ENCODE results near the gene SPOCK2.

The SPOCK2 gene

GRCh38 chr10:72069751-72070526 lies 18.4 kb downstream of the SPOCK2 start:
- no peak for DNase-seq

- no peak for DNase-seq
Observed at GRCh38 chr10:72068901-72069446, 19.4 kb downstream of the SPOCK2 start.

- no peak for DNase-seq
Observed at GRCh38 chr10:72068126-72068765, 20.1 kb downstream of the SPOCK2 start.

DNA sequence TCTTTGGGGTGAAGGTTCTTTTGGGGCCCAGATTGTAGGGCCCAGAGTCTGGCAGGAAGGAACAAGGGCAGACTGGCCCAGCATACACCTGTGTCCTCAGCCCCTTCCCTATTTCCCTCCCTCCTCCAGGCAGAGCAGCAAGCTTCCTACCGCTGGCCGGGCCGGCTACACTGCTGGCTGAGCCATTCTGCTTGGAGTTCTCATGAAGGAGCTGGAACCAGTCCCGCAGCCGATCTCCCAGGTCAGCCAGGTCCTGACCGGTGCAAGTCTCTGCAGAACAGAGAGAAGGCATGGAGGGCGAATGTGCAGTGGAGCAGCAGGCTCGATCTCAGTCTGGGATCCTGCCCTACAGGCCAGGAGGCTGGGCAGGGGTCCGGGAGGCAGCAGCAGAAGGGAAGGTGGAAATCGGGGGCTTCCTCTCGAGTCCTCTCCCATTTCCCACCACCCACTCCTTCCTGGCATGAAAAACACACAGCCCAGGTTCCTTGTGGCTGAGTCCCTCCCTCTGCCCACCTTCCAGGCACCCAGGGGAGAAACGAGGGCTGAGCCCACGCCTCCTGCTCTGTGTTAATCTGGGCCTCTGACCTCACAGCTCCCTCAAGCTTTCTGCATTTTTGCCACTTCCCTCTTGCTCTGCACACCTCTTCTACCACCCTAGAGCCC lies 20.8 kb downstream of the SPOCK2 start:
- no peak for DNase-seq

- DNase-seq: no peak
Observed at GRCh38 chr10:72066318-72067284, 21.8 kb downstream of the SPOCK2 start.

- DNase-seq: no peak
Observed at GRCh38 chr10:72065439-72066025, 22.8 kb downstream of the SPOCK2 start.

- DNase-seq: no peak
Observed at GRCh38 chr10:72063703-72064391, 24.5 kb downstream of the SPOCK2 start.

GRCh38 chr10:72062832-72063702 lies 25.3 kb downstream of the SPOCK2 start:
- DNase-seq: no peak

- no peak for DNase-seq
Observed at GRCh38 chr10:72062382-72062781, 26.0 kb downstream of the SPOCK2 start.

- no peak for DNase-seq
Observed at GRCh38 chr10:72061930-72062329, 26.4 kb downstream of the SPOCK2 start.

DNA sequence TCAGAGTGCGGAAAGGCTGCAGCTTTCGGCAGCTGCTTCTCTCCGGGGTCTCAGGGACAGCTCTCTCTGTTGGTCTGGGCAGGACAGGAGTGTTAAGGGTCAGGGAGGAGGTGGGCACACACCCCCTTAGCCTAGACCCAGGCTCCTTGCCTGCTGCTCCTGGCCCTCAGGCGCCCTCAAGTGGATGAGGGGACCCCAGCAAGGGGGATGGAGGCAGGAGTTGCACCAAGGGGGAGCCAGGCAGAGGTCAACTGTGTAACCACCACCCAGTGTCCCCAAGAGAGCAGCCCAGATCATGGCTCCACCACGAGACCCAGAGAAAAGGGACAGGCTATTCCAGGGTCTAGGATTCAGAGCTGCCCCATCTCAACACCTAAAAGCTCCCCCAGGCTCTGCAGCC lies 26.9 kb downstream of the SPOCK2 start:
- no peak for DNase-seq

- no peak for DNase-seq
Observed at GRCh38 chr10:72059843-72060822, 28.2 kb downstream of the SPOCK2 start.

DNA sequence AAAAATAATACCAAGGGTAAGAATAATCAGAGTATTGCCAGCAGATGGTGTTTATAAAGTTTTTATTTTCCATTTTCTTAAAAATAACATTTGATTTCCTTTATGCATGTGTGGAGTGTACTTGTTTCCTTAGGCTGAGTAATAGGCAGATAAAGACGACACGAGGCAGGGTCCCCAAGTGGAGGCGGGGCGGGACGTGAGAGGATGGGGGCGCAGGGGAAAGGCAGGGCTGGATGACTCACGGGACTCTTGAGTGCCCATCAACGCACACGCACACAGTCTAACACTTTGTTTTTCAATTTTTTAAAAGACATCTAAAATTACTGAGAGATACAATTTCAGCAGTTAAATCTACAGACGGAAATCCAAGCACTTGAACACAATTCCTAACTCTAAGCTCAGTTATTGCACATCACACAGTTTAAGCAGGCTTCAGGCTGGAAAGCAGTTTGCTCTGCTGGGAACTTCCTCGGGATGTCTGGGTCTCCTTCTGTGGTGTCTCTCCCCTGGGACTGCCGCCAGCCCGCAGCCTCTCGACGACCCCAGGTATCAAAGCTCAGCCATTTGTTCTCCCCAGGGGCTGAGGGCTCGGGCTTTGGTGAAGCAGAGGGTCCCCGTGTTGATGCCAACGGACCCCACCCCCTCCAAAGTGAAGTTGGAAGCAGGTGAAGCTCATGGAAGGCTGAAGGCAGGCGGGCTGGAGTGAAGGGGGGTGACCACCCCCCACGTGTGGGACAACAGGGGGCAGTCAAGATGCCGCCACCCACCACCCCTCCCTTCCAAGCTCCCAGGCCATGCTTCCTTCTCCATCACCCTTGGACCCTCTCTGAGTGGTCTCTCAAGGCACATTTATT lies 29.1 kb downstream of the SPOCK2 start:
- DNase-seq: no peak

DNA sequence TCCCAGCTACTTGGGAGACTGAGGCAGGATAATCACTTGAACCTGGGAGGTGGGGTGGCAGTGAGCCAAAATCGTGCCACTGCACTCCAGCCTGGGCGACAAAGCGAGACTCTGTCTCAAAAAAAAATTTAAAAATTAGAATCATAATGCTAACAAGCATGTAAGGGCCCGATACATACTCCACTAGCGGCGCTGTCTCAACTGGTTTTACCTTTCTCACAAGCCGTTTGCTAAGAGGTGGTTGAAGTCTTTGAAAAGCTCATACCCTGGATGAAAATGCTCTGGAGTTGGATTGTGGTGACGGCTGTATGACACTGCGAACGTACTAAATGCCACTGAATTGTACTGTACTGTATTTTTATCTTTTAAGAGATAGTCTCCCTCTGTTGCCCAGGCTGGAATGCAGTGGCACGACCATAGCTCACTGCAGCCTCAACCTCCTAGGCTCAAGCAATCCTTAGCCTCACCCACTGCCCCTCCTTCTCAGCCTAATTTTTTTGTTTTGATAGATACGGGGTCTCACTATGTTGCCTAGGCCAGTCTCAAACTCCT lies 29.9 kb downstream of the SPOCK2 start:
- DNase-seq: no peak

DNA sequence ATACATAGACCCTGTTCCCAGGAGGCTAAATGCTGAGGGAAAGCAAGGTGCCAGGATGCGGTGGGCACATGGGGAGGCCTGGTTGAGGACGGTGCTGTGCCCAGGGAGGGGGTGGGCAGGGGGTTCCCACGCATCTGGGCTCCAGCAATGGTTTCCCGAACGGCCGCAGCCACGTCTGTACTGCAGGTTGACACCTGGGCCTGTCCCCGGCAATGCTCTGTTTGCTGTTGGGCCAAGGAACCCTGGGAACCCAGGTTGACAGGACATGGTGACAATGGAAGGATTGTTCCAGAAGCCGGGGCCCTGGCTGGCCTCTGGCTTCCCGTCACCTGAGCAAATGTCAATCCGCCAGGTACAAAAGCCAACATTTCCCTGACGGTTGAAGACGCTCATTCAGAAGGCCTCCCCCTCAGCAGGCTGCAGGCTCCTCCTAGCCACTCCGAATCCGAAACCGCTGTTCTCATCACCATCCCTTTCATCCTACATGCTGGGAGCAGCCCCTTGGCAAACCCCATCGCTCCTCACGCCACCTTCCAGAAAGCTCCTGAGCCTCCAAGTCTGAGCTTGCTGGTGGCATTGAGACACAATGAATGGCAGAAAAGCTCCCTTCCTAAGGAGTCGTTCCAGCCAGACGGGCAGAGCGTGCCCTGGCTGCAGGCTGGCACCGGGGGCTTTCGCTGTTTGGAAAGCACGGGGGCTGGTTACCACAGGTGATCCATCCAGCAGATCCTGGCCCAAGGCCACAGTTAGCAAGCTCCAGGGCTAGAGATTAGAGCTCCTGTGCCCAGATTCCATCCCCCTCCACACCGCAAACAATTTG lies 31.2 kb downstream of the SPOCK2 start:
- no peak for DNase-seq

DNA sequence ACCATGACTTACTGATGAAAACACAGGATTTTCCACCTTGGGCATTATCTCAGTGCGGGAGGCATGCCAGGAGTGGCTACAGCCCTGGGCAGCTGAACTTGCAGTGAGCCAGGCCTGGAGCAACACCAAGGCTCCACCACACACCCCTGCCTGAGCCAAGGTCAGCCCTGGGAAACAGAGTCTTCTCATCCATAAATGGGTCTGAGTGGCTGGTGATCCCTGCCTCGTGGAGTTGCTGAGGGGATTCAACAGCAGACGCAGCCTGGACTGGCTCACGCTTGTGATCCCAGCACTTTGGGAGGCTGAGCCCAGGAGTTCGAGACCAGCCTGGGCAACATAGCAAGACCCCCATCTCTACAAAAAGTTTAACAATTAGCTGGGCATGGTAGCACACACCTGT lies 32.2 kb downstream of the SPOCK2 start:
- DNase-seq: no peak

DNA sequence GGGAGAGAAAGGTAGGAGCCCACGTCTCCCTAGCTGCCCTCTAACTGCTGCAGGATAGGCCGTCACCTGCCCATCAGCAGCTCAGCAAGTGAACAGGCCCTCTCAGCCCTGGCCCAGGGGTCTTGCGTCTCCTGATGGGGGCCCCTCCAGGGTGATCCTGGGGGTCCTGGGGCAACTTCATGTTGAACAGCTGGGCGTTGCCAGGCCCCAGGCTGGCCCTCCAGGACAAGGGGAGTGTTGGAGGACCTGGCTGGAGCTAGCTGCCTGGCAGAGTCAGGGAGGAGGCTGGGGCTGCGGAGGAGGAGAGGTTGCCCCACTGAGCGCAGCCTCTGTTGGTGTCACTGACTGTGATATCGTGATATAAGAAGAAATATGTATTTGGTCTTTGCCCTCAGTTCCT lies 34.7 kb downstream of the SPOCK2 start:
- DNase-seq: no peak
